Measurements from ENCODE around the gene GABARAPL2. TPM values are rescaled to one million over a fixed set of nuclear protein-coding genes. Genes with fewer than 3 reads are reported as not detected.

Gene GABARAPL2
- polyA plus RNA-seq, 3 donors = 84.3 to 302 (median 280) TPM

DNA sequence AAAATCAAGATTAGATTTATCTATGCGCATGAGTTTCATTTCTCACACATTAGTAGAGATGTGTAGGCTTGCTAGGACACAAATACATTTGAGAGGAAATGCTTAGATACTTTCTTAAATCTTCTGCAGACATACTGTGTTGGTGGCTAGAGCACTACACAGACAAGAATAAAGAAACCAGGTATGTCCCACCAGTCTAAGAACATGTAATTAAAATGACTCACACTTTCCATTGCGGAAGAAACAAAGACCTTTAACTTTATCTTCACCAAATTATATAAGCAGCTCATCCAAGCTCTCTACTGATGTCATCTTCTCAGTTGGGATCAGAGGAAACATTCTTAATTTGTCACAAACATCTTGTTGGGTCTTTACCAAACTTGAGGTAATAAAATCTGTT lies 12.5 kb downstream of the GABARAPL2 start:
- Histone ChIP-seq H4K20me1 (ENCODE audit: insufficient read depth, low read length) (peaks cover 30% of the 10 kb centered on the region), H3K79me2 (ENCODE audit: insufficient read depth, low read length) (peaks cover 3% of the 10 kb centered on the region), H3K27ac (ENCODE audit: low read depth in 1 of 2, low read length in 2 of 2) (no peak overlapping the region), H3K36me3 (replicated peaks in 1 of 2; ENCODE audit: control insufficient read depth in 1 of 2, insufficient read depth in 2 of 2, low read length in 2 of 2) (peaks cover 56 to 73% of the 10 kb centered on the region in 2 donors), H3K4me1 (ENCODE audit: control insufficient read depth in 1 of 2, insufficient read depth in 2 of 2, low read length in 2 of 2) (no peaks in the 10 kb centered on the region), H3K4me2 (replicated peaks; ENCODE audit: extremely low read depth, low read length, poor library complexity, severe bottlenecking) (no peak overlapping the region), H3K4me3 (replicated peaks in 1 of 3; ENCODE audit: low read depth in 2 of 3, low read length in 3 of 3) (no peak overlapping the region), H2AFZ (ENCODE audit: insufficient read depth, low read depth, low read length, poor library complexity, severe bottlenecking) (no peak overlapping the region), H3K27me3 (ENCODE audit: control insufficient read depth in 2 of 2, insufficient read depth in 2 of 2, low read length in 2 of 2) (no peaks in the 10 kb centered on the region), H3K9me3 (replicated peaks in 1 of 2; ENCODE audit: control insufficient read depth in 1 of 2, insufficient read depth in 1 of 2, low read length in 2 of 2) (no peaks in the 10 kb centered on the region), H3K9ac (ENCODE audit: insufficient read depth, low read length, poor library complexity, severe bottlenecking) (no peak overlapping the region)
- Mint-ChIP-seq H3K4me1 (peaks cover 3% of the 10 kb centered on the region), H3K9me3 (no peaks in the 10 kb centered on the region), H3K27ac (peak overlapping the region in 1 of 7 donors; percentile 41), H3K36me3 (peaks cover 54 to 66% of the 10 kb centered on the region in 2 donors), H3K27me3 (ENCODE audit: low read depth in 3 of 3) (no peaks in the 10 kb centered on the region), H3K4me3 (no peak overlapping the region)
- WGBS (ENCODE audit: insufficient coverage) = no CpG with 5 or more reads among the region's 2 CpGs
- intact Hi-C loops (cut with micrococcal nuclease) = no loop called here
- TF ChIP-seq, protein P1, sequence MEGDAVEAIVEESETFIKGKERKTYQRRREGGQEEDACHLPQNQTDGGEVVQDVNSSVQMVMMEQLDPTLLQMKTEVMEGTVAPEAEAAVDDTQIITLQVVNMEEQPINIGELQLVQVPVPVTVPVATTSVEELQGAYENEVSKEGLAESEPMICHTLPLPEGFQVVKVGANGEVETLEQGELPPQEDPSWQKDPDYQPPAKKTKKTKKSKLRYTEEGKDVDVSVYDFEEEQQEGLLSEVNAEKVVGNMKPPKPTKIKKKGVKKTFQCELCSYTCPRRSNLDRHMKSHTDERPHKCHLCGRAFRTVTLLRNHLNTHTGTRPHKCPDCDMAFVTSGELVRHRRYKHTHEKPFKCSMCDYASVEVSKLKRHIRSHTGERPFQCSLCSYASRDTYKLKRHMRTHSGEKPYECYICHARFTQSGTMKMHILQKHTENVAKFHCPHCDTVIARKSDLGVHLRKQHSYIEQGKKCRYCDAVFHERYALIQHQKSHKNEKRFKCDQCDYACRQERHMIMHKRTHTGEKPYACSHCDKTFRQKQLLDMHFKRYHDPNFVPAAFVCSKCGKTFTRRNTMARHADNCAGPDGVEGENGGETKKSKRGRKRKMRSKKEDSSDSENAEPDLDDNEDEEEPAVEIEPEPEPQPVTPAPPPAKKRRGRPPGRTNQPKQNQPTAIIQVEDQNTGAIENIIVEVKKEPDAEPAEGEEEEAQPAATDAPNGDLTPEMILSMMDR (IDR thresholded peaks at IDR 0.05) = no peak
- DNase-seq = no peak

DNA sequence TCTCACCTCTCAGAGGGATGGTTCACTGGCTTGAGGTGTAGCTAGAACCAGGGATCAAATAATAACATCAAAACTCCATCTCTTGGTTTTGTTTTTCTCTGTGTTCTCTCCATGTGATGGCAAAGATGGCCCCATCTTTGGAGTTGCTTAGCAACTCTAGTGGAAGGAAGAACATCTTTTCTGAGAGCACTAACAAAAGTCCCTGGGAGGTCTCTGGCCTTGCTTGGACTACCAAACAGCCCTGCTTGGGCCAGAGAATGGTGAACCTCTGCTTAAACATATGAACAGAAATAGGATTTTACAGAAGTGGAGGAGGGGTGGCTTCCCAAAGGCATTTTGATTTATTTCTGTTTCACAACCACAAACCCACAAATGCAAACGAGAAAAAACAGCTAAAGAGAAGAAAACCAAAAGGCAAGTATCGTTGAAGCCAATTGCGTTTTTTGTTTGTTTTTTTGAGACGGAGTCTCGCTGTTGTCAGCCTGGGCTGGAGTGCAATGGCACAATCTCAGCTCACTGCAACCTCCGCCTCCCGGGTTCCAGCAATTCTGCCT lies 13.2 kb downstream of the GABARAPL2 start:
- Histone ChIP-seq H3K27me3 (ENCODE audit: control insufficient read depth in 2 of 2, insufficient read depth in 2 of 2, low read length in 2 of 2) (no peaks in the 10 kb centered on the region), H3K27ac (ENCODE audit: low read depth in 1 of 2, low read length in 2 of 2) (no peak overlapping the region), H3K79me2 (ENCODE audit: insufficient read depth, low read length) (no peaks in the 10 kb centered on the region), H3K9ac (ENCODE audit: insufficient read depth, low read length, poor library complexity, severe bottlenecking) (no peak overlapping the region), H3K9me3 (replicated peaks in 1 of 2; ENCODE audit: control insufficient read depth in 1 of 2, insufficient read depth in 1 of 2, low read length in 2 of 2) (no peaks in the 10 kb centered on the region), H3K4me2 (replicated peaks; ENCODE audit: extremely low read depth, low read length, poor library complexity, severe bottlenecking) (no peak overlapping the region), H4K20me1 (ENCODE audit: insufficient read depth, low read length) (peaks cover 24% of the 10 kb centered on the region), H3K36me3 (replicated peaks in 1 of 2; ENCODE audit: control insufficient read depth in 1 of 2, insufficient read depth in 2 of 2, low read length in 2 of 2) (peaks cover 49 to 67% of the 10 kb centered on the region in 2 donors), H3K4me3 (replicated peaks in 1 of 3; ENCODE audit: low read depth in 2 of 3, low read length in 3 of 3) (no peak overlapping the region), H2AFZ (ENCODE audit: insufficient read depth, low read depth, low read length, poor library complexity, severe bottlenecking) (no peak overlapping the region), H3K4me1 (ENCODE audit: control insufficient read depth in 1 of 2, insufficient read depth in 2 of 2, low read length in 2 of 2) (no peaks in the 10 kb centered on the region)
- 20% methylated on average over 5 of the region's 7 CpGs for WGBS (ENCODE audit: insufficient coverage)
- Mint-ChIP-seq H3K4me3 (no peak overlapping the region), H3K27ac (peak overlapping the region in 1 of 7 donors; percentile 9), H3K9me3 (no peaks in the 10 kb centered on the region), H3K4me1 (peaks cover 5% of the 10 kb centered on the region), H3K27me3 (ENCODE audit: low read depth in 3 of 3) (no peaks in the 10 kb centered on the region), H3K36me3 (peaks cover 49 to 62% of the 10 kb centered on the region in 2 donors)
- TF ChIP-seq, protein P1 (IDR thresholded peaks at IDR 0.05) = no peak
- intact Hi-C loops (cut with micrococcal nuclease) = no loop called here
- no peak for DNase-seq
